Panc1 (cell line): ENCODE results near the gene HPCAL1. TPM values are rescaled to one million over a fixed set of nuclear protein-coding genes. Genes with fewer than 3 reads are reported as not detected.

ENCODE experiments used
- ATAC-seq: fragments of 200-7000 bp; cut with Tn5 transposase; 2 replicates; pipeline ENCODE4 v1.9.1; 2020; ENCODE audit warnings: mild to moderate bottlenecking, moderate library complexity
- BruUV-seq: library from RNA; stranded (reverse); fragments of 400-500 nt; replicated peaks from 2 replicates; lab custom pipeline; 2021; lab: Mats Ljungman, UMichigan
- CTCF ChIA-PET: fragments of 300-600 bp; sonication (Branson Sonifier 250); formaldehyde crosslinking; loops from one replicate; lab custom pipeline; 2022; ENCODE audit warnings: antibody characterized with exemption; lab: Charles Lee
- POLR2A ChIA-PET: fragments of 300-600 bp; sonication (Branson Sonifier 250); formaldehyde crosslinking; loops from one replicate; lab custom pipeline; 2022; ENCODE audit warnings: antibody characterized with exemption; lab: Charles Lee
- DNase-seq: peaks from one replicate; pipeline ENCODE4 v3.0.0-alpha.2; 2010; ENCODE audit warnings: low read depth, low spot score
- H3K27ac ChIP-seq: 2 replicates; pipeline ENCODE4 v1.5.1; 2011; ENCODE audit warnings: mild to moderate bottlenecking, low read length, inconsistent platforms
- H3K27me3 ChIP-seq: fragments of 200-500 bp; sonication (Bioruptor generic); 2 replicates; pipeline ENCODE4 v1.6.0; 2014; ENCODE audit warnings: low read length, inconsistent platforms; ENCODE audit not compliant: control insufficient read depth, insufficient read depth
- H3K36me3 ChIP-seq: fragments of 200-500 bp; sonication (Bioruptor generic); 2 replicates; pipeline ENCODE4 v1.5.1; 2014; ENCODE audit warnings: inconsistent platforms, mild to moderate bottlenecking, low read length, moderate library complexity; ENCODE audit not compliant: control insufficient read depth, insufficient read depth
- H3K4me1 ChIP-seq: 2 replicates; pipeline ENCODE4 v1.5.1; 2011; ENCODE audit warnings: inconsistent platforms, mild to moderate bottlenecking, low read length, moderate library complexity; ENCODE audit not compliant: control insufficient read depth, insufficient read depth
- H3K4me3 ChIP-seq, 2 experiments: 2 replicates each; pipeline ENCODE4 v1.5.1; 2011 to 2012; ENCODE audit warnings: low read depth in 2 of 2, low read length in 2 of 2, mild to moderate bottlenecking in 2 of 2, inconsistent platforms in 1 of 2, moderate library complexity in 1 of 2
- H3K9me3 ChIP-seq: fragments of 200-500 bp; sonication (Bioruptor generic); 2 replicates; pipeline ENCODE4 v1.5.1; 2014; ENCODE audit warnings: low read depth, mild to moderate bottlenecking, inconsistent platforms, low read length, moderate library complexity; ENCODE audit not compliant: control insufficient read depth, insufficient read depth
- POLR2AphosphoS5 ChIP-seq: IDR thresholded peaks from 2 replicates; pipeline ENCODE4 v1.6.1; 2012; ENCODE audit warnings: mild to moderate bottlenecking, low read depth, low read length, moderate library complexity
- SIN3A ChIP-seq: IDR thresholded peaks from 2 replicates; pipeline ENCODE4 v1.6.1; 2012; ENCODE audit warnings: low read depth, mild to moderate bottlenecking, low read length, moderate library complexity, borderline replicate concordance; ENCODE audit not compliant: insufficient read depth
- TCF7L2 ChIP-seq: IDR thresholded peaks from 2 replicates; pipeline ENCODE4 v1.6.1; 2011; ENCODE audit warnings: mild to moderate bottlenecking, low read depth, low read length, inconsistent platforms
- in situ Hi-C: cut with HindIII; loops from 2 replicates; pipeline ENCODE4 v1.10.0; 2016; ENCODE audit warnings: low sequenced_read_pairs, low pct_unique_long_range_greater_than_20kb
- intact Hi-C: fragments of 100-400 bp; cut with micrococcal nuclease; formaldehyde crosslinking; loops from one replicate; pipeline ENCODE4 v1.10.0; 2022; ENCODE audit not compliant: unreplicated experiment
- total RNA-seq: library from RNA; stranded (reverse); gene quantifications from one replicate; pipeline ENCODE4 v1.2.1, GENCODE V29; 2021; ENCODE audit not compliant: unreplicated experiment
- TF ChIP-seq, protein P1 (sequence below), 2 experiments: IDR thresholded peaks; 2 replicates each; pipeline ENCODE4 v1.6.1; 2011 to 2012; ENCODE audit warnings: low read depth in 2 of 2, control low read depth in 1 of 2, low read length in 1 of 2, mild to moderate bottlenecking in 1 of 2, moderate library complexity in 1 of 2; ENCODE audit not compliant: insufficient read depth in 1 of 2
- TF ChIP-seq, protein P2 (sequence below): fragments of 450-650 bp; IDR thresholded peaks from 2 replicates; pipeline ENCODE4 v1.5.1; 2017; ENCODE audit warnings: mild to moderate bottlenecking

HPCAL1 gene
- total RNA-seq, 1 experiment from 2014 or later, result 234 TPM

DNA sequence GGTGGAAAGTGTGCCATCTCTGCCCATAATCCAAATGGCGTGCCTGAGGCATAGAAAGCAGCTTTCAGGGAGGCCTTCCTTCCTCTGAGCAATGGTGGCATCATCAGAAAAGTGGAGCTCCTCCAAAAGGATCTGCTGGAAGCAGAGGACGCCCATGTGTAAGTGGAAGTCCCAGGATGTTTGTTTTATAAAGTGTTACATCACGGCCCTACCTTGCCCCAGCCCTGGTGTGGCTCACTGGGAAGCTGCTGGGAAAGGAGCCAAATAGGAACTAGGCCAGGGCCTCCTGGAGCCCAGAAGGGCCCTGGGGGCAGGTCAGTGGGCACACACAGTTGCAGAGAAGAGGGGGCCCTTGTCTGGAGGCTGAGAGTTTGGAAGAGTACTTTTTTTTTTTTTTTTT is 149.6 kb downstream of the HPCAL1 start:
- no TSS peak for BruUV-seq
- Histone ChIP-seq H3K27ac (peak overlapping the region; percentile 29; the same call in 1 of the 2 replicates), H3K4me3 (no peak overlapping the region), H3K9me3 (no peaks in the 10 kb centered on the region), H3K27me3 (no peaks in the 10 kb centered on the region), H3K36me3 (peaks cover 2% of the 10 kb centered on the region; the same call in 1 of the 2 replicates), H3K4me1 (peaks cover 25% of the 10 kb centered on the region)
- intact Hi-C loops (loop anchor here (10.0 kb wide), 1 partner anchor 82 kb away; no protein-coding TSS in a partner anchor), in situ Hi-C loops (no loop called here)
- TF ChIP-seq SIN3A (no peak), POLR2AphosphoS5 (peak; percentile 45; the same call in 1 of the 2 replicates)
- TF ChIP-seq, protein P1, sequence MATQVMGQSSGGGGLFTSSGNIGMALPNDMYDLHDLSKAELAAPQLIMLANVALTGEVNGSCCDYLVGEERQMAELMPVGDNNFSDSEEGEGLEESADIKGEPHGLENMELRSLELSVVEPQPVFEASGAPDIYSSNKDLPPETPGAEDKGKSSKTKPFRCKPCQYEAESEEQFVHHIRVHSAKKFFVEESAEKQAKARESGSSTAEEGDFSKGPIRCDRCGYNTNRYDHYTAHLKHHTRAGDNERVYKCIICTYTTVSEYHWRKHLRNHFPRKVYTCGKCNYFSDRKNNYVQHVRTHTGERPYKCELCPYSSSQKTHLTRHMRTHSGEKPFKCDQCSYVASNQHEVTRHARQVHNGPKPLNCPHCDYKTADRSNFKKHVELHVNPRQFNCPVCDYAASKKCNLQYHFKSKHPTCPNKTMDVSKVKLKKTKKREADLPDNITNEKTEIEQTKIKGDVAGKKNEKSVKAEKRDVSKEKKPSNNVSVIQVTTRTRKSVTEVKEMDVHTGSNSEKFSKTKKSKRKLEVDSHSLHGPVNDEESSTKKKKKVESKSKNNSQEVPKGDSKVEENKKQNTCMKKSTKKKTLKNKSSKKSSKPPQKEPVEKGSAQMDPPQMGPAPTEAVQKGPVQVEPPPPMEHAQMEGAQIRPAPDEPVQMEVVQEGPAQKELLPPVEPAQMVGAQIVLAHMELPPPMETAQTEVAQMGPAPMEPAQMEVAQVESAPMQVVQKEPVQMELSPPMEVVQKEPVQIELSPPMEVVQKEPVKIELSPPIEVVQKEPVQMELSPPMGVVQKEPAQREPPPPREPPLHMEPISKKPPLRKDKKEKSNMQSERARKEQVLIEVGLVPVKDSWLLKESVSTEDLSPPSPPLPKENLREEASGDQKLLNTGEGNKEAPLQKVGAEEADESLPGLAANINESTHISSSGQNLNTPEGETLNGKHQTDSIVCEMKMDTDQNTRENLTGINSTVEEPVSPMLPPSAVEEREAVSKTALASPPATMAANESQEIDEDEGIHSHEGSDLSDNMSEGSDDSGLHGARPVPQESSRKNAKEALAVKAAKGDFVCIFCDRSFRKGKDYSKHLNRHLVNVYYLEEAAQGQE (IDR thresholded peaks at IDR 0.05; ENCODE audit: insufficient read depth in 1 of 2, low read depth in 2 of 2, low read length in 1 of 2), result no peak
- ChIA-PET CTCF (interaction anchor here (0.6 kb wide), 1 partner anchor 20 kb away, joined by 4 read pairs; no protein-coding TSS in a partner anchor), POLR2A (no interaction called here)
- peak; percentile 15; the same call in 1 of the 2 replicates for ATAC-seq
- DNase-seq, result no peak

DNA sequence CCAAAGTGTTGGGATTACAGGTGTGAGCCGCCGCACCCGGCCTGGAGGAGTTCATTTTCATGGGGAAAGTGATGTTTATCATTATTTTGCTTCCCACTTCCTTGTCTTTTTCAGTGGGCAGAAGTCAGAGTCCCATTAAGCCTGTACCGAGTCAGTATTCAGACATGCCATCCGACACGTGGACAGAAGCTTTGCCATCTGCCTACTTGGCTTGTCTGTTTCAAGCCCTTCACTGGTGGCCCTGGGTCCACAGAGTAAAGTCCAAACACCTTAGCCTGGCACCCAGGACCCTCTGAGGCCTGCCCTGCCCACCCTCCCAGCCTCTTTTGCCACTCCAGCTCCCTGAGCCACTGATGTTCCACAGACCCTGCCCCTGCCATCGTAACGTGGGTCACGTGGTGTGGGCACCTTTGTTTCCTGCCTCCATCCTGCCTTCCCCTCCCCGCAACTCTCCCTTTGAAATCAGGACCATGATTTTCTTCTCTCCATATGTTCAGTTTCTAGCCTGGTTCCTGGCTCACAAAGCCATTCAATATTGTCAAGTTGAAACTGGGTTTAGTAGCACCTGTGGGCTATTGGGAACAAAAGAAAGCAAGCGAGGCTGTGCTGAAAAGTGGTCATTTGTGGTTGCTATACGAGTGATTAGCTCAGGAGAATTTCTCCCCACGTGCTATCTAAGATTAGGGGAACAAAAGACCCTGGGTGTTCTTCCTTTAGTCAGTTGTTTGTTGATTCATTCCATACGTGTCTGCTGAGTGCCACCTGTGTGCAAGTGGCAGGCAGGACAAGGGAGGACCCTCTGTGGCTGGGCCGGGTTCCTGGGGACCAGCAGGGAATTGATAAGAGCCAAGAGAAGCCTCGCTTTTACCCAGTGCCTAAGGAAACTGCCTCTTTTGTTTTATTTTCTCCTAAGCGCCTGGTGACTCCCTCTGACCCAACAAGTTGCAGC is 150.5 kb downstream of the HPCAL1 start:
- Histone ChIP-seq H3K27ac (peak overlapping the region; percentile 20; the same call in 1 of the 2 replicates), H3K4me3 (no peak overlapping the region), H3K4me1 (peaks cover 25% of the 10 kb centered on the region), H3K36me3 (no peaks in the 10 kb centered on the region), H3K9me3 (no peaks in the 10 kb centered on the region), H3K27me3 (no peaks in the 10 kb centered on the region)
- CTCF ChIA-PET, result interaction anchor here (0.6 kb wide), 1 partner anchor 188 kb away, joined by 3 read pairs; no protein-coding TSS in a partner anchor
- ATAC-seq (no peak), DNase-seq (no peak)
- TF ChIP-seq, protein P2, sequence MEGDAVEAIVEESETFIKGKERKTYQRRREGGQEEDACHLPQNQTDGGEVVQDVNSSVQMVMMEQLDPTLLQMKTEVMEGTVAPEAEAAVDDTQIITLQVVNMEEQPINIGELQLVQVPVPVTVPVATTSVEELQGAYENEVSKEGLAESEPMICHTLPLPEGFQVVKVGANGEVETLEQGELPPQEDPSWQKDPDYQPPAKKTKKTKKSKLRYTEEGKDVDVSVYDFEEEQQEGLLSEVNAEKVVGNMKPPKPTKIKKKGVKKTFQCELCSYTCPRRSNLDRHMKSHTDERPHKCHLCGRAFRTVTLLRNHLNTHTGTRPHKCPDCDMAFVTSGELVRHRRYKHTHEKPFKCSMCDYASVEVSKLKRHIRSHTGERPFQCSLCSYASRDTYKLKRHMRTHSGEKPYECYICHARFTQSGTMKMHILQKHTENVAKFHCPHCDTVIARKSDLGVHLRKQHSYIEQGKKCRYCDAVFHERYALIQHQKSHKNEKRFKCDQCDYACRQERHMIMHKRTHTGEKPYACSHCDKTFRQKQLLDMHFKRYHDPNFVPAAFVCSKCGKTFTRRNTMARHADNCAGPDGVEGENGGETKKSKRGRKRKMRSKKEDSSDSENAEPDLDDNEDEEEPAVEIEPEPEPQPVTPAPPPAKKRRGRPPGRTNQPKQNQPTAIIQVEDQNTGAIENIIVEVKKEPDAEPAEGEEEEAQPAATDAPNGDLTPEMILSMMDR, result no peak
- TF ChIP-seq SIN3A (no peak), POLR2AphosphoS5 (no peak), TCF7L2 (no peak)
- TF ChIP-seq, protein P1 (IDR thresholded peaks at IDR 0.05; ENCODE audit: insufficient read depth in 1 of 2, low read depth in 2 of 2, low read length in 1 of 2), result no peak
- in situ Hi-C loops, result no loop called here
- POLR2A ChIA-PET, result interaction anchor here (0.6 kb wide), 1 partner anchor 873 kb away, joined by 3 read pairs; no protein-coding TSS in a partner anchor
- BruUV-seq, result no TSS peak
- intact Hi-C loops, result loop anchor here (10.0 kb wide), 1 partner anchor 82 kb away; no protein-coding TSS in a partner anchor
